ENCODE measurements around the gene TTYH3.
"Not testable (repeated sequence)": the region's sequence is repeated elsewhere in the genome, so short reads cannot be mapped to it uniquely, and the experiment has no call there.

Gene TTYH3

DNA sequence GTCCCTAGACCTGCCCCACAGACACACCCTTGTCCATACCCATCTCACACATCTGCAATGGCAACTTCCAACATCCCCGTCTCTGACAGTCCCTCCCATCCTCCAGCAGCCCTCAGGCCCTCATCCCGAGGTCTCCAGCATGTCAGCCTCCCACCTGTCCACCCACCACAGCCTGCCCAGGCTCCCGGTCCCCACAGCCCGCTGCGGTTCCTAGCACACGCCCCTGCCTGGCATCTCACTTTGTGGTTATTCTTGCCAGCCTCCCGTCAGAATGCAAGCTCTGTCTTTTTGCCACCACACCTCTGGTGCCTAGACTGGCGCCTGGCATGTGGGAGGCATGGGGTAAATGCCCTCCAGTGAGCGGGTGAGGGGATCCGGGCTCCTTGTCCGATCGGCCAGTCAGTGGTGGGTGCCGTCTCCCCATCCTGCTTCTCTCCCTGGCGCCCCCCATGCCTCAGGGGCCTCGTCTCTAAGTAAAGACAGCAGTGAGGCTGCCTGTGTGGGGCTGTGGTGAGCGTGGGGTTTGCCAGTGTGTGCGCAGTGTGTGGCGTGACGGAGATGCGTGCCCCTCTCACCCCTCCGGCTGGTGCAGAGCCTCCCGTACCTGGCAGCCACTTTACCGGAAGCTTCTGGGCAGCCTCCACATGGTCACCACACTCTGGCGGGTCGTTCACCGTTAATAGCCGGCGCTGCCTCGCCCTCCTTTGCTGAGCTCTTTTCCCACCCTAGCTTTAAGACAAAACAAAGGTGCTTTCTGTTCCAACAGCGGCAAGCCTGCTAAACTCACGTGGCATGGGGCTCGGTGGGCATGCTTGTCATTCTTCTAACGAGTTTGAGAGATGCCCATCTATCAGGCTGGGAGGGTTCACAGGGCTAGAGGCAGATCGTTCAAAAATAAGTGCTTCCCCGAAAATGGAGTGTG is 28.5 kb upstream of the TTYH3 start:
- DNase-seq = no peak

DNA sequence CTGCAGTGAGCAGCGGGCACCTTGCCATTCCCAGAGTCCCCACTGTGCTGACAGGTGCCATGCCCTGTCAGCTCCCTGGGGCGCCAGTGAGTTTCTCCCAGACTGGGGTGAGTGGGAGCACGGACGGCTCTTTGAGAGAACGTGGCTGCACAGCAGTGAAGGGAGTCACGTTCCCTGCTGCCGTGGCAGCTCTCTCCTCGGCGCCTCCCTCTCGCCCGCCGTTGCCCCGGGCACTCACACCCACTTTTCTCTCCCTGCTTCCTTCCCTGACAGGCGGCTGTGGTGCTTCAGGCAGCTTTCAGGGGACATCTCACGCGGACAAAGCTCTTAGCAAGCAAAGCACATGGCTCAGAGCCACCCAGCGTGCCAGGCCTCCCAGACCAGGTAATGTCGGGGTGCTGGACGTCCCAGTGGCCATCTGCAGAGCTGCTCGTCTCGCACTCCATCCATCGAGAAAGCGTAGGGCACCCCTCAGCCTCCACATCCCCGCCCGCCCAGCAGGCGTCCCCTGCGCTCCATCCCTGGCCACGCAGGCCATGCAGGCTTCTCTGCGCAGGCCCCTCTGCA is 27.1 kb upstream of the TTYH3 start:
- DNase-seq = no peak

DNA sequence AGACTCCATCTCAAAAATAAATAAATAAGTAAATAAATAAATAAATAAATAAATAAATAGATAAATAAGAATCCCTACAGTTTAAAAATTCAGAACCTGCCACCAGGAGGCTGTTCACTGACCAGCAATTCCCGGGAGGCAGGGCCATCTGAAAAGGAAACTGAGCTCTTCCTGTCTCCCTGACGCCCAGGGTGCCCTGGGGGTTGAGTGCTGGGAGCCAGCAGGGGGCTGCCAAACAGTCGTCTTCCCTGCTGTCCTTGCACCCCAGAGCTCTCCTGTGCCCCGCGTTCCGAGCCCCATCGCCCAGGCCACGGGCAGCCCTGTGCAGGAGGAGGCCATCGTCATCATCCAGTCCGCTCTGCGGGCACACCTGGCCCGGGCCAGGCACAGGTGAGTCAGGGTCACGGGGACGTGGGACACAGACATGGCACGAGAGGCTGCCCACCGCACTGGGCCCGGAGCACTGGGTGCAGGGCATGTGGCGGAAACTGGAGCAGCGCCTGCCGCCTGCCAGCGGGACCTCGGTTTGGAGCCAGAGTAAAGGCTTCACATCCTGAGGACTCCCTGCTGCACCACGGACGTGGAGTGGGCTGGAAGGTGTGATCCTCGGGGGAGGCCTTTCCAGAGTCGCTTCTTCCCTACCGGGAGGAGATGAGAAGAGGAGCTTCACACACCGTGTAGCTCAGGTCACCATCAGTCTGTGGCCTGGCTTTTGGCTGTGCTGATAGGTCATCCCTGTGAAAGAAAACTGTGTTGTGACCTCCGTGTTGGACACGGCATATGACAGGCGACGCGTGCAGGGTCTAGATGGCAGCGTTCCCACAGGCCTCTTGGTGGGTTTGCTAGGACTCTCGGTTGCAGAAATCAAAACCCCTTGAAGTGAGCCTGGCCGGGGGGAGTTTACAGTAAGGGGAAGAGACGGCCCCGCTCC is 25.9 kb upstream of the TTYH3 start:
- no peak for DNase-seq

GRCh38 chr7:2606539-2606936 is 25.2 kb upstream of the TTYH3 start:
- no peak for DNase-seq

DNA sequence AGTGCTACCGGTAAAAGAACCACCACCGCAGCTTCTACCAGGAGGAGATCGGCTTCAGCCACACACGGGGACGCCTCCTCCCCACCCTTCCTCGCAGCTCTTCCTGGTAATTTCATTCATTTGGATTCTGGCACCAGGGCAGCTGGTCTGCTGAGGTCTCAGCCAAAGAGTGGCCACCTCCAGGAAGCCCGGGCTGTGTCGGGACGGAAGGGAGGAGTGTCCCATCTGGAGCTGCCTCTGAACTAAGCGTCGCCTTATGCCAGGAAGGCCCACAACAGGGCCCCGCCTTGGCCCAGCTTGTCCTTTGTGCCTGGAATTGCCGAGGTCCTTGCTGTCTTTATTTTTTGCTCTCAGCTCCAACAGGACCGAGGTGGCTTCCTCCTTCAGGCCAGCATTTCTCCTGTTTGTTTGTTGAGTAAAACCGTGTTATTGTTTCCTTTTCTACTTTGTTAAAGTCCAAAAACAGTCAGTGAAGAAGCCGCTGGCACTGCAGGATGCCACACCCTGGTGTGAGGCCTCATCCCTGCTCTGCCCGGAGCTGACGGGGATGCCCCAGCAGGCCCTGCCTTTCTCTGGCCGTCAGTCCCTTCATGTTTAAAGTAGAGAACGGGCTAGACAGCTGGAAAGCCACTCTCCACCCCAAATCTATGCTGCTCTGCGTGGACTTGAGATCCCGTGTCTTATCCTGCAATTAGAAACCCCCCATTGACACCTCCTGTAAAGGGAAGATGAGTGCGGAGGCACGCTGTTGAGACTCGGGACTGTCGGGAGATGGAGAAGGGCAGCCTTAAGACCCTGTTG is 24.5 kb upstream of the TTYH3 start:
- DNase-seq = no peak

- no peak for DNase-seq
Measured at GRCh38 chr7:2607923-2608904, 23.6 kb upstream of the TTYH3 start.

GRCh38 chr7:2608921-2609411 is 22.8 kb upstream of the TTYH3 start:
- DNase-seq = no peak

DNA sequence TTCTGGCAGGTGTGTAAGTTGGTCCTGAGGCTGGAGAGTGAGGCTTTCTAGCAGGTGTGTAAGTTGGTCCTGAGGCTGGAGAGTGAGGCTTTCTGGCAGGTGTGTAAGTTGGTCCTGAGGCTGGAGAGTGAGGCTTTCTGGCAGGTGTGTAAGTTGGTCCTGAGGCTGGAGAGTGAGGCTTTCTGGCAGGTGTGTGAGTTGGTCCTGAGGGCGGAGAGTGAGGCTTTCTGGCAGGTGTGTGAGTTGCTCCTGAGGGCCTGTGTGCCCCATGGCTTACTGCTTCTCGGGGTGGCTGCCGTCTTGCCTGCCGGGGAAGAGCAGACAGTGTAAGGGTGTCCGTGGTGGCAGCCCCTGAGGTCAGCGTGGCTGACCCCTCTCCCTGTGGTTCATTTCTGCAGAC is 22.1 kb upstream of the TTYH3 start:
- not testable (repeated sequence) for DNase-seq

GRCh38 chr7:2610466-2610865 is 21.3 kb upstream of the TTYH3 start:
- no peak for DNase-seq

DNA sequence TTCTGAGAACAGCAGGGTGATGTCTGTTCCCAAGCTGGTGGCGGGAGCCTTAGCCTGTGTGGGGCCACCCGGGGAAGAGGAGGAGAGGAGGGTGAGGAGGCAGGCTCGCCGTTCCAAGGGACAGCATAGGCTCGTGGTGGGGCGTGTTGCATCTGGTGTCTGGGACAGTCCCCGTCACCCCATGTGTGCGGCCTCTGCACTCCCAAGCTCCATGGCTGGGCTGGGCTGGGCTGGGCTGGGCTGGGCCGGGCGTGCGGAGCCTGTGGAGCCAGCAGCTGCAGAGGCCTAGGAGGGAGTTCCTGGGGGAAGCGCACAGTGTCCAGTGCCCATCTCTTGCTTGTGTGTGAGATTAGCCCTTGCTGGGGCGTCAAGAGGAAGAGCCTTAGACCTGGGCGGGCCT is 20.9 kb upstream of the TTYH3 start:
- no peak for DNase-seq

DNA sequence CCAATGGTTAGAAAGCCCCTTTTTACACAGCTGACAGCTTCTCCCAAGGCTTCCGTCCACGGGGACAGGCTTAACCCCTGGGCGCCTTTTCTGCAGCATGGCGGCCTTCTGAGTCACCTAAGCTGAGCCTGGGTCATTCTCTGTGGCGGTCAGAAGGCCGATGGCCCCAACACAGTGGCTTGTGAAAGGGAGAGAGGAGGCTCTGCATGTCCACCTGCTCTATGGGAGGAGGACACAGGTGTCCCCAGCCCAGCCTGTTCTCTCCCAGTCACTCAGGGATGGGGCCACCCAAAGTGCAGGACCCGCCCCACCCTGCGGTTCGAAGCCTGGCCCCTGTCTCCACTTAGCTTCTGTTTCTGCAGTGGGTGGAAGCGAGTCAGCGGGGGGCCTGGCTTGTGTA is 20.4 kb upstream of the TTYH3 start:
- no peak for DNase-seq

GRCh38 chr7:2611922-2612321 is 19.9 kb upstream of the TTYH3 start:
- DNase-seq = no peak

- no peak for DNase-seq
Measured at GRCh38 chr7:2612445-2613097, 19.2 kb upstream of the TTYH3 start.

DNA sequence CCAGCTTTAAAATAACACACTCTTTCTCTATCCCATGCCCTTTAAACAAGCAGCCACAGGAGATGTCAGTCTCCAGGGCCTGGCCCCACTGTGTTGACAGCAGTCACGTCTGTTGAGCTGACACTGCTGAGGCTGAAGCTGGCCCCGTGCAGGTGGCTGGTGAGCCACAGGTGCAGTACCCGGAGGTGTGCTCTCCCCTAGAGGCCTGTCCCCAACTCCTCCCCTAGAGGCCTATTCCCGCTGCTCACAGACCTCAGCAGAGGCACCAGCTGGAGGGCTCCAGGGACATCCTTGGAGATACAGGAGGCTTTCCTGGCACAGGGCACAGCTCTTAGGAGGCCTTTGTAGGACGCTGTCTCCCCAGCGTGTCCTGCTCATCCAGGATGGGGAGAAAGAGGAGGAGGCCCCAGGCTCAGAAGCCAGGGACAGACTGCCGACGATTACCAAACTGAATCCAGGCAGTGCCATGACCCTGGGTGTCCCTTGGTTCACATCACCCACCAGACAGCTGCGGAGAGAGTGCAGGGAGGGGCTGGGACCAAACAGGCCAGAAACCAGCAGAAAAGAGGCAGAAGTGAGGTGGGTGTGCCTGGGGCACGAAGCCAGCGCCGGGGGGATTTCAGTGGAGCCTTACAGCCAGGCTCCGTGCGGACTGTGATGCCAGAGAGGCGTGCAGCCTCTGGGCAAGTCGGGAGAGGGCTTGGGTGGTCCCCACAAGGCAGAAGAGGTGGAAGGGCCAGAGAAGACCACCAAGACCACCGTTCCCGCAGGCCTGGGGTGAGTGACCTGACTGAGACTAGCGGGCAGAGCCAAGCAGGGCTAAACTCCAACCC is 18.5 kb upstream of the TTYH3 start:
- DNase-seq = no peak

GRCh38 chr7:2613931-2614600 is 17.7 kb upstream of the TTYH3 start:
- DNase-seq = no peak

DNA sequence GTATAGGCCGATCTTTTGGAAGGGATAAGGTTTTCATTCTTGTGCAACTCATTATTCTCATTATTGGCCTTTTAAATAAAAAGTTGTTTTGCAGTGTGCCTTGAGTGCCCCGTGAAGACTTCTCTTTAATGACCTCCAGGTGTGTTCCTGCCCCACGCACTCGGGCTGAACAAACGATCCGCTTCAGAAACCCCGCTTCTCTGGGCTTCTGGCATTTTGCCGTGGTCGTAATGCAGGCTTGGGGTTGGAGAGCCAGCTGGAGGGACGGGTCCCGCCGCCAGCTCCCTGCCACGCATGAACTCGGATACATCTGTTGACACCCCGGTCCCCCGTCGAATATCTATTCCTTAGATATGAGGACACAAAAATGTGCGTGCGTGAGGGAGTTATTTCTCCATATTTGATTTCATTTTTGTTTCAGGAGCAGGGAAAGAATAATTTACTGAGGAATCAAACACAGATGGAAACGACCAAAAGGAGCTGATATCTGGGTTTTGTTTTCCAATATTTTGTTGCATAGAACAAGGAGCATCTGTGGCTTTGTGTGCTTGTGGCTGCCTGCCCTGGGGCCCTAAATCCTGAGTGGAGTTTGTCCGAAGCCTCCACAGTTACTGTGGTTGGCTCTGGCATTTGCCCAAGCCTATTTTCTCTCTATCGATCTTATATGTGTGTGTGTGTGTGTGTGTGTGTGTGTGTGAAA is 17.0 kb upstream of the TTYH3 start:
- DNase-seq = no peak

DNA sequence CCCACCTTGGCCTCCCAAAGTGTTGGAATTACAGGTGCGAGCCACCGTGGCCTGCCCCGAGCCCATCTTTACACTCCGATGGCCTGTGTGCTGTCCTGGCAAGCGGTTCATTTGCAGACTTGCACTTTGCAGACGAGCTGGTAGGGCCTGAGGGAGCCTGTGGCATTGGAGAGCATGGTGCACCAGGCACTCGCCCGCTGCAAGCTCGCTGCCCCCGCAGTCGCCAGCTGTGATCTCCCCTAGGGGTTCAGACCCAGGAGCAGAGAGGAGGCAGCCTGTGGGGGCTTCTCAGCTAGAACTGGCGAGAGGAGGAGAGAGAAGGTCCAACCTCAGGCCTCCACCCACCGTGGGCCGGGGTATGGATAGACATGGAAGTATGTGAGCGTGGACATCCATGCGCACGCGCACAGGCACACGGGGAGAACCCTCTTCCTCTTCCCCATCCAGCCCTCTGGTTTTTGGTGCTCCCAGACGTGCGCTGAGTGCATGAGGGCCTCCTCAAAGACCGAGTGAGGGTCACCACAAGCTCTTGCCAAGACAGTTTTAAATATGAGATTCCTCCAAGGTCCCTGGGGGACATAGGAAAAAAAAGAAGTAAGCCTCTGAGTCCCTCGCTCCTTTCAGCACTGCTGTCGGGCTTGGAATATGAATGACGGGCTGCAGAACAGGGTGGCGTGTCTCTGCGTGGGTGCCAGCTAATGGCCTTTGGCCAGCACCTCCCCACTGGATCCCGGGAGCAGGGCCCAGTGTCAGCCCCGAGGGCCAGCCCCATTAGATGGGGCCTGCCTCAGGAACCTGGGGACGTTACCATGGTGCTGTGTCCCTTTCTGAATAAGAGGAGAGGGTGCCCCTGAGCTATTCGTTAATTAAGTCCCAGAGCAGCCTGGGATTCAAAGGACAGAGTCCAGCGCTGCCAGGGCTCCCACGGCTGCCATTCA is 15.1 kb upstream of the TTYH3 start:
- no peak for DNase-seq

All from activated naive CD4-positive, alpha-beta T cell (primary cell).